ENCODE results near the gene NEK5. TPM values are rescaled to one million over a fixed set of nuclear protein-coding genes. Genes with fewer than 3 reads are reported as not detected.

Gene NEK5
- total RNA-seq, 1 experiment from 2014 or later: 0.39 TPM

DNA sequence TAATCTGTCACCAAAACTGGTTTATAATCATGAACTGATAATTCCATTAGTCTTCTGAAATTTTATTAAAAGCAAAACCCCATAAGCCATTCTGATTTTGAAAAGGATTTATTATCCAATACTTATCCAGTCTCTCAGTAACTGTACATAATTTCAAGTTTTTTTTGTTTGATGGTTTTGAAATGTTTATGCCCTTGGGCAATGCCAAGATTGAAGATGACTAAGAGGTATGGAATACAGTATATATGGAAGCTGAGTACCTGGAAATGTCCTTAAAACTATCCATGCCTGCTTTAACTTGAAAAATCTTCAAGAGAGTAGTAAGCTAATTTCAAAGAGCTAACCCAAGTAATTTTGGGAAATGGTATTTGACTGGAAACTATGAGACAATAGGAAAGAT is 1.8 kb upstream of the NEK5 start:
- peaks cover 25% of the 10 kb centered on the region for H3K36me3 Mint-ChIP-seq (ENCODE audit: insufficient read depth, unreplicated experiment)
- intact Hi-C loops (cut with micrococcal nuclease; ENCODE audit: unreplicated experiment): no loop called here
- no peak overlapping the region for H3K27ac Mint-ChIP-seq (ENCODE audit: unreplicated experiment)
- no peak overlapping the region for H3K4me3 Mint-ChIP-seq (ENCODE audit: unreplicated experiment)
- Histone ChIP-seq H3K36me3 (ENCODE audit: control insufficient read depth, insufficient read depth, low read length) (peaks cover 3% of the 10 kb centered on the region), H3K27me3 (replicated peaks; ENCODE audit: control insufficient read depth, insufficient read depth, low read length) (no peaks in the 10 kb centered on the region), H3K9me3 (no peaks in the 10 kb centered on the region), H3K4me1 (peaks cover 3% of the 10 kb centered on the region; the same call in 1 of the 2 replicates), H3K4me3 (ENCODE audit: low read depth, low read length) (no peak overlapping the region)
- CTCF ChIA-PET: no interaction called here
- BruUV-seq (replicated peaks): no TSS peak
- TF ChIP-seq, protein P1, sequence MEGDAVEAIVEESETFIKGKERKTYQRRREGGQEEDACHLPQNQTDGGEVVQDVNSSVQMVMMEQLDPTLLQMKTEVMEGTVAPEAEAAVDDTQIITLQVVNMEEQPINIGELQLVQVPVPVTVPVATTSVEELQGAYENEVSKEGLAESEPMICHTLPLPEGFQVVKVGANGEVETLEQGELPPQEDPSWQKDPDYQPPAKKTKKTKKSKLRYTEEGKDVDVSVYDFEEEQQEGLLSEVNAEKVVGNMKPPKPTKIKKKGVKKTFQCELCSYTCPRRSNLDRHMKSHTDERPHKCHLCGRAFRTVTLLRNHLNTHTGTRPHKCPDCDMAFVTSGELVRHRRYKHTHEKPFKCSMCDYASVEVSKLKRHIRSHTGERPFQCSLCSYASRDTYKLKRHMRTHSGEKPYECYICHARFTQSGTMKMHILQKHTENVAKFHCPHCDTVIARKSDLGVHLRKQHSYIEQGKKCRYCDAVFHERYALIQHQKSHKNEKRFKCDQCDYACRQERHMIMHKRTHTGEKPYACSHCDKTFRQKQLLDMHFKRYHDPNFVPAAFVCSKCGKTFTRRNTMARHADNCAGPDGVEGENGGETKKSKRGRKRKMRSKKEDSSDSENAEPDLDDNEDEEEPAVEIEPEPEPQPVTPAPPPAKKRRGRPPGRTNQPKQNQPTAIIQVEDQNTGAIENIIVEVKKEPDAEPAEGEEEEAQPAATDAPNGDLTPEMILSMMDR (IDR thresholded peaks at IDR 0.05; ENCODE audit: insufficient read depth in 1 of 2, low read depth in 1 of 2, low read length in 1 of 2, severe bottlenecking in 1 of 2, unreplicated experiment in 1 of 2): no peak
- H3K9me3 Mint-ChIP-seq (ENCODE audit: unreplicated experiment): no peaks in the 10 kb centered on the region
- DNase-seq: no peak
- POLR2A ChIA-PET: no interaction called here
- peaks cover 9% of the 10 kb centered on the region for H3K4me1 Mint-ChIP-seq (ENCODE audit: low read depth, unreplicated experiment)
- no peaks in the 10 kb centered on the region for H3K27me3 Mint-ChIP-seq (ENCODE audit: insufficient read depth, unreplicated experiment)

DNA sequence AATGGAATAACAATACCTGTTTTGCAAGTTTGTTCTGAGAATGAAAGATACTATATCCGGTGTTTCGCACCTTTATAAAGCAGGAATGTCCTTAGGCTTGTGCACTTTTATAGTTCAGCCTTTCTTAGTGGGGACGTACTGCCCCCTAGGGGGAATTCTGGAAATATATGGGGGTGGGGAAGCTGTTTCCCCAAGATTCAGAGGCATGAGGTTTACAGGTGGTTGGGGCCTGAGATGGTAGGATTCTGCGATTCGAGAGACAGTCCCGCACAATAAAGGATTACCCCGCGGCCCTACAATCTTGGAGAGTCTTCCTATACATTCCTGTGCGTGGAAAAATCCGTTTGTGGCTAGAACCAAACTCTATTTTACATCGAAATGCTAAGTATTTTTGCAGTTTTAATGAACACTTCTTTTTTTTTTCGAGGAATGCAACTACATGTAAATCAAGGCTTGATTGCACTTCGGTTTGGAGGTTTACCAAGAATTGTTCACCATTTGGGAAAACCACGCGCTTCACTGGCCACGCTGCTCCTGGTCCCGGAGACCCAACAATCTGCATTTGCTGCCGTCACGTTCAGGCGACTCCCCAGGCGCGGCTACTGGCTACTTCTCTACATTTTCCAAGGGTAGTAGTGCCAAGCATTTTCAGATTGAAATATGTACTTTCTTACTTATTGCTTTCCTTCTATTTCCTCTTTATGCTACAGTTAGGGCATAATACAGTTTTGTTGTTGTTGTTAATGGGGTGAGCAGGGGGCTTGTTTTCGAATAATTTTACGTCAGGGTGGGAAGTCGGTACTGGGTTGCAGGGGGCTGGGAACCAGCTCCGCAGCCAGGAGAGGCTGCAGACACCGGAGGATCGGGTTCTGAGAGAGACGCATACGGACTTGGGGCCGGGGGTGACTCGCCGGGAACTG is 830 bp downstream of the NEK5 start:
- H3K27me3 ChIP-seq (replicated peaks; ENCODE audit: control insufficient read depth, insufficient read depth, low read length): no peaks in the 10 kb centered on the region
- peaks cover 3% of the 10 kb centered on the region; the same call in 1 of the 2 replicates for H3K4me1 ChIP-seq
- TF ChIP-seq, protein P1 (IDR thresholded peaks at IDR 0.05; ENCODE audit: insufficient read depth in 1 of 2, low read depth in 1 of 2, low read length in 1 of 2, severe bottlenecking in 1 of 2, unreplicated experiment in 1 of 2): peak; percentile 85 to 88
- H3K27me3 Mint-ChIP-seq (ENCODE audit: insufficient read depth, unreplicated experiment): no peaks in the 10 kb centered on the region
- DNase-seq: peak; percentile 75 to 87
- peak overlapping the region; percentile 50 for H3K27ac Mint-ChIP-seq (ENCODE audit: unreplicated experiment)
- ChIA-PET CTCF (interaction anchor here (0.6 to 3.3 kb wide), 25 partner anchors 9 to 312 kb away, joined by 3 to 36 read pairs (median 5); partner anchors contain the start of gene ALG11), POLR2A (no interaction called here)
- no TSS peak for BruUV-seq (replicated peaks)
- no peaks in the 10 kb centered on the region for H3K9me3 Mint-ChIP-seq (ENCODE audit: unreplicated experiment)
- peaks cover 9% of the 10 kb centered on the region for H3K4me1 Mint-ChIP-seq (ENCODE audit: low read depth, unreplicated experiment)
- H3K4me3 ChIP-seq (ENCODE audit: low read depth, low read length): peak overlapping the region; percentile 88
- peak overlapping the region; percentile 74 for H3K4me3 Mint-ChIP-seq (ENCODE audit: unreplicated experiment)
- peaks cover 3% of the 10 kb centered on the region for H3K36me3 ChIP-seq (ENCODE audit: control insufficient read depth, insufficient read depth, low read length)
- no peaks in the 10 kb centered on the region for H3K9me3 ChIP-seq
- intact Hi-C loops (cut with micrococcal nuclease; ENCODE audit: unreplicated experiment): loop anchor here (1.0 to 2.0 kb wide), 8 partner anchors 57 to 313 kb away; partner anchors contain the start of gene TMEM272
- peaks cover 13% of the 10 kb centered on the region for H3K36me3 Mint-ChIP-seq (ENCODE audit: insufficient read depth, unreplicated experiment)

DNA sequence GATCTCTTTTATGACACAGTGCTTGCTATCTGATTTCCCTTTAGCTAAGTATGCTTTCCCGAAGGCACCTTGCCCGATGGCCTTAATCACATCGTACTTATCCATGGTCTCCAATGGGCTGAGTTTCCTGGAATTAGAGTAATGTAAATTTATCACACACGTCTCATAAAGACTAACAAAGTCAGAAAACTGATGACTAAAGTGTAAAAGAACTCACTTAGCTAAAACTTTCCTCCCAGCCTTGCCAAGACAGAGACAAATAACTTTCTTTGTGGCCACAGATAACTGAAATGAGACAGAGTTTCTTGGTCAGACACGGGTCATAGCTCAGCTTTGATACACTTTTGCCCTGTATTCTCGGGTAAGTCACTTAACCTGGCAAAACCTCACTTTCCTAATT is 1.5 kb downstream of the NEK5 start:
- Histone ChIP-seq H3K4me1 (peaks cover 3% of the 10 kb centered on the region; the same call in 1 of the 2 replicates), H3K4me3 (ENCODE audit: low read depth, low read length) (no peak overlapping the region), H3K36me3 (ENCODE audit: control insufficient read depth, insufficient read depth, low read length) (peaks cover 3% of the 10 kb centered on the region), H3K9me3 (no peaks in the 10 kb centered on the region), H3K27me3 (replicated peaks; ENCODE audit: control insufficient read depth, insufficient read depth, low read length) (no peaks in the 10 kb centered on the region)
- ChIA-PET CTCF (interaction anchor here (0.6 to 3.3 kb wide), 16 partner anchors 9 to 312 kb away, joined by 3 to 36 read pairs (median 6); partner anchors contain the start of gene ALG11), POLR2A (no interaction called here)
- Mint-ChIP-seq H3K9me3 (ENCODE audit: unreplicated experiment) (no peaks in the 10 kb centered on the region), H3K36me3 (ENCODE audit: insufficient read depth, unreplicated experiment) (peaks cover 10% of the 10 kb centered on the region), H3K4me1 (ENCODE audit: low read depth, unreplicated experiment) (peaks cover 9% of the 10 kb centered on the region), H3K27ac (ENCODE audit: unreplicated experiment) (no peak overlapping the region), H3K27me3 (ENCODE audit: insufficient read depth, unreplicated experiment) (no peaks in the 10 kb centered on the region), H3K4me3 (ENCODE audit: unreplicated experiment) (peak overlapping the region; percentile 74)
- TF ChIP-seq, protein P1 (IDR thresholded peaks at IDR 0.05; ENCODE audit: insufficient read depth in 1 of 2, low read depth in 1 of 2, low read length in 1 of 2, severe bottlenecking in 1 of 2, unreplicated experiment in 1 of 2): no peak
- intact Hi-C loops (cut with micrococcal nuclease; ENCODE audit: unreplicated experiment): loop anchor here (1.0 to 2.0 kb wide), 8 partner anchors 57 to 312 kb away; partner anchors contain the start of gene TMEM272
- DNase-seq: no peak
- no TSS peak for BruUV-seq (replicated peaks)
